Stimulated activated CD8-positive, alpha-beta memory T cell treated with anti-CD3 and anti-CD28 coated beads, Interleukin-7, amount 100 ng/mL, for 4 hours (primary cell): ENCODE results near the gene SLAIN1.

ENCODE experiments used
- DNase-seq, 2 donors: peaks; one replicate each; pipeline ENCODE4 v3.0.0-alpha.2; 2020; ENCODE audit warnings: low read depth in 2 of 2

Gene SLAIN1

GRCh38 chr13:77714119-77714755, 16.8 kb downstream of the SLAIN1 start:
- DNase-seq = no peak

- no peak for DNase-seq
Measured at GRCh38 chr13:77715233-77715891, 17.9 kb downstream of the SLAIN1 start.

GRCh38 chr13:77716692-77717091, 19.2 kb downstream of the SLAIN1 start:
- no peak for DNase-seq

- no peak for DNase-seq
Measured at GRCh38 chr13:77717508-77717907, 20.0 kb downstream of the SLAIN1 start.

- DNase-seq = no peak
Measured at GRCh38 chr13:77719128-77719527, 21.6 kb downstream of the SLAIN1 start.

- no peak for DNase-seq
Measured at GRCh38 chr13:77720988-77721387, 23.5 kb downstream of the SLAIN1 start.

- no peak for DNase-seq
Measured at GRCh38 chr13:77724092-77724491, 26.6 kb downstream of the SLAIN1 start.

- no peak for DNase-seq
Measured at GRCh38 chr13:77725071-77725470, 27.6 kb downstream of the SLAIN1 start.

GRCh38 chr13:77728265-77729125, 31.0 kb downstream of the SLAIN1 start:
- no peak for DNase-seq

GRCh38 chr13:77729502-77730221, 32.2 kb downstream of the SLAIN1 start:
- DNase-seq = no peak

GRCh38 chr13:77730572-77730971, 33.1 kb downstream of the SLAIN1 start:
- no peak for DNase-seq

- DNase-seq = no peak
Measured at GRCh38 chr13:77732287-77732686, 34.8 kb downstream of the SLAIN1 start.

GRCh38 chr13:77733674-77734073, 36.2 kb downstream of the SLAIN1 start:
- no peak for DNase-seq

- DNase-seq = no peak
Measured at GRCh38 chr13:77737583-77738200, 40.2 kb downstream of the SLAIN1 start.

- DNase-seq = no peak
Measured at GRCh38 chr13:77740097-77740735, 42.7 kb downstream of the SLAIN1 start.

- no peak for DNase-seq
Measured at GRCh38 chr13:77740931-77741596, 43.6 kb downstream of the SLAIN1 start.

GRCh38 chr13:77741597-77741972, 44.1 kb downstream of the SLAIN1 start:
- DNase-seq = no peak

GRCh38 chr13:77742801-77743200, 45.3 kb downstream of the SLAIN1 start:
- DNase-seq = no peak

- DNase-seq = no peak
Measured at GRCh38 chr13:77745784-77746183, 48.3 kb downstream of the SLAIN1 start.

GRCh38 chr13:77749344-77749880, 51.9 kb downstream of the SLAIN1 start:
- DNase-seq = no peak
